HepG2 (cell line): ENCODE data around the gene SLC13A5. TPM values are rescaled to one million over a fixed set of nuclear protein-coding genes. Genes with fewer than 3 reads are reported as not detected.

Source experiments
- BHLHE40 ChIP-seq: IDR thresholded peaks from 2 replicates; pipeline ENCODE4 v1.6.1; 2011; ENCODE audit warnings: low read length, improper control_type of control experiment
- CREB3 ChIP-seq: sonication (generic); formaldehyde crosslinking; IDR thresholded peaks from 2 replicates; pipeline ENCODE4 v1.5.0; 2020; ENCODE audit warnings: missing genetic modification reagents
- GTF3A ChIP-seq: sonication (generic); formaldehyde crosslinking; conservative IDR thresholded peaks from 2 replicates; pipeline ENCODE4 v1.4.0; 2020; ENCODE audit warnings: mild to moderate bottlenecking, missing genetic modification reagents
- HMG20A ChIP-seq: IDR thresholded peaks from 2 replicates; pipeline ENCODE4 v1.6.1; 2016; ENCODE audit warnings: borderline replicate concordance
- KAT7 ChIP-seq: IDR thresholded peaks from 2 replicates; pipeline ENCODE4 v1.6.1; 2018; ENCODE audit warnings: borderline replicate concordance, missing compliant biosample characterization
- KLF13 ChIP-seq: sonication (generic); formaldehyde crosslinking; IDR thresholded peaks from 2 replicates; pipeline ENCODE4 v1.4.0; 2020; ENCODE audit warnings: mild to moderate bottlenecking, missing genetic modification reagents
- KMT2B ChIP-seq: IDR thresholded peaks from 2 replicates; pipeline ENCODE4 v1.6.1; 2016; ENCODE audit warnings: missing genetic modification reagents, missing compliant biosample characterization
- NFE2L2 ChIP-seq: fragments of 150-350 bp; IDR thresholded peaks from 2 replicates; pipeline ENCODE4 v1.6.1; 2014; ENCODE audit warnings: low read length
- RARG ChIP-seq: sonication (generic); formaldehyde crosslinking; IDR thresholded peaks from 2 replicates; pipeline ENCODE4 v1.4.0; 2020; ENCODE audit warnings: low read depth, mild to moderate bottlenecking, missing genetic modification reagents
- RFXANK ChIP-seq: IDR thresholded peaks from 2 replicates; pipeline ENCODE4 v1.6.1; 2016
- SIX1 ChIP-seq: sonication (generic); formaldehyde crosslinking; IDR thresholded peaks from 2 replicates; pipeline ENCODE4 v1.4.0; 2020; ENCODE audit warnings: missing genetic modification reagents, borderline replicate concordance
- SP4 ChIP-seq: sonication (generic); formaldehyde crosslinking; IDR thresholded peaks from 2 replicates; pipeline ENCODE4 v1.8.1; 2023; ENCODE audit warnings: mild to moderate bottlenecking, missing genetic modification reagents
- ZNF598 ChIP-seq: sonication (generic); formaldehyde crosslinking; IDR thresholded peaks from 2 replicates; pipeline ENCODE4 v1.5.1; 2020; ENCODE audit warnings: mild to moderate bottlenecking, missing genetic modification reagents, borderline replicate concordance
- ZNF749 ChIP-seq: sonication (generic); formaldehyde crosslinking; IDR thresholded peaks from 2 replicates; pipeline ENCODE4 v1.8.0; 2022; ENCODE audit warnings: mild to moderate bottlenecking, missing genetic modification reagents, moderate library complexity, borderline replicate concordance
- ZSCAN20 ChIP-seq: sonication (generic); formaldehyde crosslinking; IDR thresholded peaks from 2 replicates; pipeline ENCODE4 v1.4.0; 2020; ENCODE audit warnings: missing genetic modification reagents, mild to moderate bottlenecking, borderline replicate concordance
- ZSCAN25 ChIP-seq: sonication (generic); formaldehyde crosslinking; IDR thresholded peaks from 2 replicates; pipeline ENCODE4 v1.8.0; 2022; ENCODE audit warnings: mild to moderate bottlenecking, missing genetic modification reagents
- polyA plus RNA-seq, 8 experiments: library from polyadenylated mRNA; depleted of rRNA in 3 of 8; stranded (reverse) in 7 of 8; unstranded in 1 of 8; fragments of >200 nt; fragmentation: Illumina TruSeq in 4 of 8; extraction: Trizol in 4 of 8; gene quantifications; 2 replicates each; pipeline versions ENCODE4 v1.2.1 to v1.2.3, GENCODE V29; 2011 to 2016; ENCODE audit warnings: low read depth in 4 of 8, missing spikeins in 1 of 8, mixed read lengths in 1 of 8; ENCODE audit not compliant: insufficient read depth in 1 of 8
- total RNA-seq, 5 experiments: library from RNA; depleted of rRNA; stranded (reverse); fragments of >200 nt; fragmentation: Illumina TruSeq; extraction: Trizol; gene quantifications; 2 replicates each; pipeline ENCODE4 v1.2.3, GENCODE V29; 2016; ENCODE audit warnings: low read depth in 1 of 5
- TF ChIP-seq, protein P1 (sequence below): sonication (generic); formaldehyde crosslinking; IDR thresholded peaks from 2 replicates; pipeline ENCODE4 v1.4.0; 2020; ENCODE audit warnings: mild to moderate bottlenecking, missing genetic modification reagents
- TF ChIP-seq, protein P2 (sequence below): sonication (generic); formaldehyde crosslinking; IDR thresholded peaks from 2 replicates; pipeline ENCODE4 v1.4.0; 2020; ENCODE audit warnings: missing genetic modification reagents
- TF ChIP-seq, protein P3 (sequence below): sonication (generic); formaldehyde crosslinking; IDR thresholded peaks from 2 replicates; pipeline ENCODE4 v1.4.0; 2020; ENCODE audit warnings: missing genetic modification reagents

Gene SLC13A5
- total and polyA plus RNA-seq, 2 of the 13 experiments (the other 11 are each of a cell fraction or from before 2014, with no cell fraction given): 42.8 to 310 TPM

DNA sequence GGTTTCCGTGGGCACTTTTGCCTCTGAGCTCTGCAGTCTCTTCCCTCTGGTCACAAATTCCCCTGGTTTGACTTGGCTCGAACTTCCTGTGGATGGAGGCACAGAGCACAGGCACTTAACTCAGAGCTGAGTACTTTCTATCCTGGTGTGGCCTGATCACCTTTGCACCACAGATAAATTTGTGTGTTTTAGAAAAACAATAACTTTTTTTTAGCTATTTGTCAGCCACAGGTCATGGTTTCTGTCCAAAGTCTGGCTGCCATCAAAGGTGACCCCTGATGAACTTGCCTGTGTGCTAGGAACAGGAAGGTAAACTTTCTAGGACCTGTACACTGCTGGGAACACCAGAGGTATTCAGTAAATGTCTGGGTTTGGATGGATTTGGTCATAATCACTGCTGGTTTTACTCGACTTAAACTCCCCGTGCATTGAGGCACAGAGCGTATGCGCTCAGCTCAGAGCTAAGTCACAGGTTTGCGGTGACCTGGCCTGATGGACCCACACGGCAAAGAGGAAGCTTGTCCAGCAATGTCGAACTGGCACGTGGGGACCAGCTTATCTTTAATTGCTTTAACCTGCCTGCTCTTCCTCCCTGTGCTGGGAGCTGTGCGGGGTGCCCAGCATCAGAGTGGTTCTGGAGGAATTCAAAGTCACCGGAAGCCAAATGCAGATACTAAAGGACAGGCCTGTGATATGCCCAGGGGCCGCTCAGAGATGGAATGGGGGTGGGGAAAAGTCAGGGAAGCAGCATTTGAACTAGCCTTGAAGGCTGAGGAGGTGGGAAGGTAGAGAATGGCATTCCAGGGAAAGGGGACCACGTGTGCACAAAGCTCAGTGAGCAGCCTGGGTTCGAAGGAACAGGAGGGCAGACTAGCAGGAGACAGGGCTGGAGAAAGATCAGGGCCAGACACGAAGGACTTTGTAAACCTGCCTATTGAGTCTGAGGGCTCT is 12.9 kb downstream of the SLC13A5 start (continued):
- TF ChIP-seq, protein P1, sequence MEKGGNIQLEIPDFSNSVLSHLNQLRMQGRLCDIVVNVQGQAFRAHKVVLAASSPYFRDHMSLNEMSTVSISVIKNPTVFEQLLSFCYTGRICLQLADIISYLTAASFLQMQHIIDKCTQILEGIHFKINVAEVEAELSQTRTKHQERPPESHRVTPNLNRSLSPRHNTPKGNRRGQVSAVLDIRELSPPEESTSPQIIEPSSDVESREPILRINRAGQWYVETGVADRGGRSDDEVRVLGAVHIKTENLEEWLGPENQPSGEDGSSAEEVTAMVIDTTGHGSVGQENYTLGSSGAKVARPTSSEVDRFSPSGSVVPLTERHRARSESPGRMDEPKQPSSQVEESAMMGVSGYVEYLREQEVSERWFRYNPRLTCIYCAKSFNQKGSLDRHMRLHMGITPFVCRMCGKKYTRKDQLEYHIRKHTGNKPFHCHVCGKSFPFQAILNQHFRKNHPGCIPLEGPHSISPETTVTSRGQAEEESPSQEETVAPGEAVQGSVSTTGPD (CRISPR knock-in tag): peak; percentile 91
- no peak for TF ChIP-seq RFXANK (CRISPR knock-in tag)
- TF ChIP-seq SIX1: peak; percentile 76; the same call in 1 of the 2 replicates
- TF ChIP-seq, protein P2, sequence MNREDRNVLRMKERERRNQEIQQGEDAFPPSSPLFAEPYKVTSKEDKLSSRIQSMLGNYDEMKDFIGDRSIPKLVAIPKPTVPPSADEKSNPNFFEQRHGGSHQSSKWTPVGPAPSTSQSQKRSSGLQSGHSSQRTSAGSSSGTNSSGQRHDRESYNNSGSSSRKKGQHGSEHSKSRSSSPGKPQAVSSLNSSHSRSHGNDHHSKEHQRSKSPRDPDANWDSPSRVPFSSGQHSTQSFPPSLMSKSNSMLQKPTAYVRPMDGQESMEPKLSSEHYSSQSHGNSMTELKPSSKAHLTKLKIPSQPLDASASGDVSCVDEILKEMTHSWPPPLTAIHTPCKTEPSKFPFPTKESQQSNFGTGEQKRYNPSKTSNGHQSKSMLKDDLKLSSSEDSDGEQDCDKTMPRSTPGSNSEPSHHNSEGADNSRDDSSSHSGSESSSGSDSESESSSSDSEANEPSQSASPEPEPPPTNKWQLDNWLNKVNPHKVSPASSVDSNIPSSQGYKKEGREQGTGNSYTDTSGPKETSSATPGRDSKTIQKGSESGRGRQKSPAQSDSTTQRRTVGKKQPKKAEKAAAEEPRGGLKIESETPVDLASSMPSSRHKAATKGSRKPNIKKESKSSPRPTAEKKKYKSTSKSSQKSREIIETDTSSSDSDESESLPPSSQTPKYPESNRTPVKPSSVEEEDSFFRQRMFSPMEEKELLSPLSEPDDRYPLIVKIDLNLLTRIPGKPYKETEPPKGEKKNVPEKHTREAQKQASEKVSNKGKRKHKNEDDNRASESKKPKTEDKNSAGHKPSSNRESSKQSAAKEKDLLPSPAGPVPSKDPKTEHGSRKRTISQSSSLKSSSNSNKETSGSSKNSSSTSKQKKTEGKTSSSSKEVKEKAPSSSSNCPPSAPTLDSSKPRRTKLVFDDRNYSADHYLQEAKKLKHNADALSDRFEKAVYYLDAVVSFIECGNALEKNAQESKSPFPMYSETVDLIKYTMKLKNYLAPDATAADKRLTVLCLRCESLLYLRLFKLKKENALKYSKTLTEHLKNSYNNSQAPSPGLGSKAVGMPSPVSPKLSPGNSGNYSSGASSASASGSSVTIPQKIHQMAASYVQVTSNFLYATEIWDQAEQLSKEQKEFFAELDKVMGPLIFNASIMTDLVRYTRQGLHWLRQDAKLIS (CRISPR knock-in tag): peak; percentile 54; the same call in 1 of the 2 replicates
- peak; percentile 94 for TF ChIP-seq HMG20A (CRISPR knock-in tag)
- TF ChIP-seq ZNF749 (CRISPR knock-in tag): peak; percentile 92
- TF ChIP-seq ZNF598 (CRISPR knock-in tag): no peak
- no peak for TF ChIP-seq KLF13 (CRISPR knock-in tag)
- no peak; the same call in 1 of the 2 replicates for TF ChIP-seq ZSCAN25 (CRISPR knock-in tag)
- no peak for TF ChIP-seq CREB3 (CRISPR knock-in tag)
- peak; percentile 72 for TF ChIP-seq SP4 (CRISPR knock-in tag)
- peak; percentile 45; the same call in 1 of the 2 replicates for TF ChIP-seq BHLHE40
- TF ChIP-seq ZSCAN20 (CRISPR knock-in tag): no peak
- peak; percentile 51; the same call in 1 of the 2 replicates for TF ChIP-seq KAT7 (CRISPR knock-in tag)
- TF ChIP-seq, protein P3, sequence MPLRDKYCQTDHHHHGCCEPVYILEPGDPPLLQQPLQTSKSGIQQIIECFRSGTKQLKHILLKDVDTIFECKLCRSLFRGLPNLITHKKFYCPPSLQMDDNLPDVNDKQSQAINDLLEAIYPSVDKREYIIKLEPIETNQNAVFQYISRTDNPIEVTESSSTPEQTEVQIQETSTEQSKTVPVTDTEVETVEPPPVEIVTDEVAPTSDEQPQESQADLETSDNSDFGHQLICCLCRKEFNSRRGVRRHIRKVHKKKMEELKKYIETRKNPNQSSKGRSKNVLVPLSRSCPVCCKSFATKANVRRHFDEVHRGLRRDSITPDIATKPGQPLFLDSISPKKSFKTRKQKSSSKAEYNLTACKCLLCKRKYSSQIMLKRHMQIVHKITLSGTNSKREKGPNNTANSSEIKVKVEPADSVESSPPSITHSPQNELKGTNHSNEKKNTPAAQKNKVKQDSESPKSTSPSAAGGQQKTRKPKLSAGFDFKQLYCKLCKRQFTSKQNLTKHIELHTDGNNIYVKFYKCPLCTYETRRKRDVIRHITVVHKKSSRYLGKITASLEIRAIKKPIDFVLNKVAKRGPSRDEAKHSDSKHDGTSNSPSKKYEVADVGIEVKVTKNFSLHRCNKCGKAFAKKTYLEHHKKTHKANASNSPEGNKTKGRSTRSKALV (CRISPR knock-in tag): 0 out of 2 replicates have a peak, but pooled peaks have one; percentile 39
- TF ChIP-seq NFE2L2: no peak
- TF ChIP-seq GTF3A (CRISPR knock-in tag): 0 out of 2 replicates have a peak, but pooled peaks have one; percentile 38
- no peak for TF ChIP-seq RARG (CRISPR knock-in tag)
- TF ChIP-seq KMT2B (CRISPR knock-in tag): peak; percentile 57; the same call in 1 of the 2 replicates
